Measurements from ENCODE around the gene FKBP2. TPM values are rescaled to one million over a fixed set of nuclear protein-coding genes. Genes with fewer than 3 reads are reported as not detected.

The FKBP2 gene
- total and polyA plus RNA-seq, 2 of the 13 experiments (the other 11 are each of a cell fraction or from before 2014, with no cell fraction given) = 30.1 to 53.3 TPM

DNA sequence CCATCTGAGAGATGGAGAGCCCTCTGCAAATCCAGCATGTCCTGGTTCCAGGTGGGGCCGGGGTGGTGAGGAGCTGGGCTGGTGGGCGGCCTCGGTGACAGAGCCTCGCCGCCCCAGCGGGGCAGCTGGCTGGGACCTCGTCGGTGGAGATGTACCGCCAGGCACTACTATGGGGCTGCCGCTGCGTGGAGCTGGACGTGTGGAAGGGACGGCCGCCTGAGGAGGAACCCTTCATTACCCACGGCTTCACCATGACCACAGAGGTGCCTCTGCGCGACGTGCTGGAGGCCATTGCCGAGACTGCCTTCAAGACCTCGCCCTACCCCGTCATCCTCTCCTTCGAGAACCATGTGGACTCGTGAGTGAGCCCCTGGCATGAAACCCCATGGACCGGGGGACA, 17.5 kb downstream of the FKBP2 start:
- ChIA-PET POLR2A (interaction anchor here (2.6 kb wide), 1 partner anchor 11 kb away, joined by 10 read pairs; no protein-coding TSS in a partner anchor), CTCF (ENCODE audit: low intra/inter-chr PET ratio, low total read pairs) (no interaction called here)
- H3K4me3 ChIP-seq (replicated peaks in 1 of 3; ENCODE audit: insufficient read depth in 1 of 3, low read depth in 2 of 3, low read length in 3 of 3) = no peak overlapping the region
- H3K27ac ChIP-seq (ENCODE audit: extremely low read length, insufficient read depth, low read length) = no peak overlapping the region
- no peaks in the 10 kb centered on the region for H3K79me2 ChIP-seq (ENCODE audit: insufficient read depth, low read length)
- intact Hi-C loops (cut with micrococcal nuclease; ENCODE audit: unreplicated experiment) = no loop called here
- peaks cover 14 to 42% of the 10 kb centered on the region in 2 experiments; a peak in 4 of 5 replicates for H3K36me3 ChIP-seq (replicated peaks in 1 of 2; ENCODE audit: control insufficient read depth in 1 of 2, insufficient read depth in 2 of 2, low read length in 2 of 2)
- H3K27me3 ChIP-seq (ENCODE audit: control insufficient read depth in 1 of 2, insufficient read depth in 2 of 2, low read length in 2 of 2) = no peaks in the 10 kb centered on the region
- WGBS (ENCODE audit: low lambda C conversion rate) = 57% methylated on average over 1 of the region's 24 CpGs
- BruUV-seq (replicated peaks) = no TSS peak
- no peak overlapping the region for H3K4me2 ChIP-seq (ENCODE audit: low read depth, low read length)
- no peak for FAIRE-seq
- no peaks in the 10 kb centered on the region for H3K4me1 ChIP-seq (ENCODE audit: insufficient read depth, low read length)
- no peak overlapping the region for H3K9ac ChIP-seq (ENCODE audit: insufficient read depth, low read depth, low read length)
- in situ Hi-C loops (cut with HindIII; ENCODE audit: extremely low pct_ligation_motif_present, low pct_unique_long_range_greater_than_20kb) = no loop called here
- ATAC-seq = no peak
- H3K9me3 ChIP-seq (ENCODE audit: low read length) = no peaks in the 10 kb centered on the region
- no peak for DNase-seq (ENCODE audit: low spot score)
- no peaks in the 10 kb centered on the region for H4K20me1 ChIP-seq (ENCODE audit: insufficient read depth, low read length)
- TF ChIP-seq NCOA1 (CRISPR knock-in tag; IDR thresholded peaks at IDR 0.05) = no peak
- TF ChIP-seq PITX1 (CRISPR knock-in tag; IDR thresholded peaks at IDR 0.05) = no peak
- no peak for TF ChIP-seq HNF4A (CRISPR knock-in tag; IDR thresholded peaks at IDR 0.05)
- TF ChIP-seq, protein P1, sequence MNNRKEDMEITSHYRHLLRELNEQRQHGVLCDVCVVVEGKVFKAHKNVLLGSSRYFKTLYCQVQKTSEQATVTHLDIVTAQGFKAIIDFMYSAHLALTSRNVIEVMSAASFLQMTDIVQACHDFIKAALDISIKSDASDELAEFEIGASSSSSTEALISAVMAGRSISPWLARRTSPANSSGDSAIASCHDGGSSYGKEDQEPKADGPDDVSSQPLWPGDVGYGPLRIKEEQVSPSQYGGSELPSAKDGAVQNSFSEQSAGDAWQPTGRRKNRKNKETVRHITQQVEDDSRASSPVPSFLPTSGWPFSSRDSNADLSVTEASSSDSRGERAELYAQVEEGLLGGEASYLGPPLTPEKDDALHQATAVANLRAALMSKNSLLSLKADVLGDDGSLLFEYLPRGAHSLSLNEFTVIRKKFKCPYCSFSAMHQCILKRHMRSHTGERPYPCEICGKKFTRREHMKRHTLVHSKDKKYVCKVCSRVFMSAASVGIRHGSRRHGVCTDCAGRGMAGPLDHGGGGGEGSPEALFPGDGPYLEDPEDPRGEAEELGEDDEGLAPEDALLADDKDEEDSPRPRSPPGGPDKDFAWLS (CRISPR knock-in tag; IDR thresholded peaks at IDR 0.05; ENCODE audit: borderline replicate concordance) = no peak
- TF ChIP-seq ZNF12 (CRISPR knock-in tag; IDR thresholded peaks at IDR 0.05) = no peak
- no peak for TF ChIP-seq NR1H2 (CRISPR knock-in tag; IDR thresholded peaks at IDR 0.05; ENCODE audit: borderline replicate concordance, low read depth)
- TF ChIP-seq XBP1 (CRISPR knock-in tag; IDR thresholded peaks at IDR 0.05) = no peak
- no peak for TF ChIP-seq PPARG (CRISPR knock-in tag; conservative IDR thresholded peaks at IDR 0.05)
- no peak for TF ChIP-seq MNT (IDR thresholded peaks at IDR 0.05)
- no peak for TF ChIP-seq ZNF230 (CRISPR knock-in tag; IDR thresholded peaks at IDR 0.05)
- TF ChIP-seq ZNF430 (CRISPR knock-in tag; IDR thresholded peaks at IDR 0.05) = no peak
- TF ChIP-seq, protein P2, sequence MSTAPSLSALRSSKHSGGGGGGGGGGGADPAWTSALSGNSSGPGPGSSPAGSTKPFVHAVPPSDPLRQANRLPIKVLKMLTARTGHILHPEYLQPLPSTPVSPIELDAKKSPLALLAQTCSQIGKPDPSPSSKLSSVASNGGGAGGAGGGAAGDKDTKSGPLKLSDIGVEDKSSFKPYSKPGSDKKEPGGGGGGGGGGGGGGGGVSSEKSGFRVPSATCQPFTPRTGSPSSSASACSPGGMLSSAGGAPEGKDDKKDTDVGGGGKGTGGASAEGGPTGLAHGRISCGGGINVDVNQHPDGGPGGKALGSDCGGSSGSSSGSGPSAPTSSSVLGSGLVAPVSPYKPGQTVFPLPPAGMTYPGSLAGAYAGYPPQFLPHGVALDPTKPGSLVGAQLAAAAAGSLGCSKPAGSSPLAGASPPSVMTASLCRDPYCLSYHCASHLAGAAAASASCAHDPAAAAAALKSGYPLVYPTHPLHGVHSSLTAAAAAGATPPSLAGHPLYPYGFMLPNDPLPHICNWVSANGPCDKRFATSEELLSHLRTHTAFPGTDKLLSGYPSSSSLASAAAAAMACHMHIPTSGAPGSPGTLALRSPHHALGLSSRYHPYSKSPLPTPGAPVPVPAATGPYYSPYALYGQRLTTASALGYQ (CRISPR knock-in tag; IDR thresholded peaks at IDR 0.05) = no peak
- TF ChIP-seq PRMT3 (CRISPR knock-in tag; IDR thresholded peaks at IDR 0.05; ENCODE audit: borderline replicate concordance, low read depth) = no peak
- TF ChIP-seq TARDBP (CRISPR knock-in tag; IDR thresholded peaks at IDR 0.05) = no peak
- TF ChIP-seq FLYWCH1 (CRISPR knock-in tag; IDR thresholded peaks at IDR 0.05) = no peak
- no peak overlapping the region for H2AFZ ChIP-seq (ENCODE audit: low read length)

Measured in HepG2 (cell line).